HG03354 (cell line): ENCODE results near the gene TMOD1.
"Not testable (repeated sequence)": the region's sequence is repeated elsewhere in the genome, so short reads cannot be mapped to it uniquely, and the experiment has no call there.

Source experiments
- ATAC-seq: cut with Tn5 transposase; IDR thresholded peaks from one replicate; pipeline ENCODE4 v1.9.1; 2021; ENCODE audit warnings: mild to moderate bottlenecking; ENCODE audit not compliant: unreplicated experiment, poor library complexity, severe bottlenecking

Gene TMOD1

GRCh38 chr9:97501177-97501971 lies at the start of gene TMOD1:
TSS of gene TMOD1 (plus strand) at chr9:97501666. CDS start at chr9:97524189, 22,523 bp downstream.
- ATAC-seq = peak; percentile 54

GRCh38 chr9:97453573-97453972 lies 47.9 kb upstream of the TMOD1 start:
- ATAC-seq = not testable (repeated sequence)

- ATAC-seq = not testable (repeated sequence)
These were observed 44.6 kb upstream of the TMOD1 start for GRCh38 chr9:97456841-97457240.

DNA sequence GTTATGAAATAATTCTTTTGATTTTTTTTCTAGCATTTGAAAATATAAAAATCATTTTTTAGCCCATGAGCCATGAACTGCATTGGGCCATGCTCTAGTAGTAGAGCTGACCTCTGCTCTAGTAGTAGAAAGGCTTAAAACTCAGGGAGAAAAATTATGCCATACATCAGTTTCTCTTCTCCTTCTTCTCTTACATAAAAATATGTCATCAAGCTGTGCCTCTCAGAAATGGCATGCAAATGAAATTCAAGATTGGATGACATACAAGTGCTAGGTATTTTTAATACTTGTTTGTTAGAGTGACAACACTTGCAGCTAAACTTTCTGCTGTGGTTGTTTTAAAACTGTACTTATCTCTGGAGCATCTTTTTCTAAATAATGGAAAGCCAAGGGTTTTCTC lies 42.1 kb upstream of the TMOD1 start:
- ATAC-seq = no peak

GRCh38 chr9:97462159-97462558 lies 39.3 kb upstream of the TMOD1 start:
- ATAC-seq = no peak

DNA sequence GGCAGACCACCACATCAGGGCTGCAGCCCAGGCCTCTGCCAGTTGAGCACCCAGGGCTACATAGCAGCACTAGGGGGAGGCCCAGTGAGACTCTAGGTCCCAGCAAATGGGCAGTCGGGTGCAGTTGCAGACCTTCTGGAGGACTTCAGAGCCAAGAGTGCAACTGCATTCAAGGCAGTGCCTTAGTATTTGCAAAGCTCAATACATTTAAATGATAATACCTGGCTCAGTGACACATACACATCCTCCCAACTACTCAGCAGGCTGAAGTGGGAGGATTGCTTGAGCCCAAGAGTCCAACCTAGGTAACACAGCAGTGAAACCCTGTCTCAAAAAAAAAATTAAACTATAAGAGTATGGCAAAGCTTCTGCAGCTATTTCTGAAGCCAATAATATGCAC lies 38.6 kb upstream of the TMOD1 start:
- no peak for ATAC-seq

DNA sequence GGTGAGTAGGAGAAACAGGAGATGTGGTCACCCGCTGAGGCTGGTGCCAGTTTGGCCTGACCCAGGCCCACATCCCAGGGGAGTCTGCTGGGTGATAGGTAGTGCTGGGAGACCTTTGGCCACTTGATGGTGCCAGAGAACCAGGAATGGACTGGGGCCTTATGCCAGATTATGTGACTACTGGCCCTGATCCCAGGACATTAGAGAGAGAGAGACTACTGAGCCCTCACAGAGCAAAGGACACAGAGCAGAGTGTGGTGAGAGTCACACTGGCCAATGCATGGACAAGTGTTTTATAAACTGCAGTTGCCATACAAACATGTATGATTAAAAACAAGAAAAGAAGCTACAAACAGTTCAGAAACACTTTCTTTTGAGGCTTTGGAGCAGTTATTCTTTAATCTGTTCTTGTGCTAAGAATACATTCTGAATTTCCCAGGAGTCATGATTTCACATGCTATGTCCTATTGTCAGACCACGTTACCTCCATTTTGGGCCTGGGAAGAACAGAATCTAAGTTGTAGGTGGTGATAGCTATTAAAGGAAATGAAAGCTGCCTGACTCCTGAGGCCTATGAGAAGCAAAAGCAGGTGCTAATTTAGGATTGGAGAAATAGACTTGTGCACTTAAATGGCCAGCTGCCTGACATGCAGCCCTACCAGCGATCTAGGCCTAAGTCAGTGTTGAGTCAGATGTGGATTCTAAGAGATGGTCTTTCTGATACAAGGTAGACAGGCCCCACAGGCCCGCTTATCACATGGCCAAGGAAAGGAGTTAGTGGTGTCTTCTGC lies 32.6 kb upstream of the TMOD1 start:
- ATAC-seq = peak; percentile 84

DNA sequence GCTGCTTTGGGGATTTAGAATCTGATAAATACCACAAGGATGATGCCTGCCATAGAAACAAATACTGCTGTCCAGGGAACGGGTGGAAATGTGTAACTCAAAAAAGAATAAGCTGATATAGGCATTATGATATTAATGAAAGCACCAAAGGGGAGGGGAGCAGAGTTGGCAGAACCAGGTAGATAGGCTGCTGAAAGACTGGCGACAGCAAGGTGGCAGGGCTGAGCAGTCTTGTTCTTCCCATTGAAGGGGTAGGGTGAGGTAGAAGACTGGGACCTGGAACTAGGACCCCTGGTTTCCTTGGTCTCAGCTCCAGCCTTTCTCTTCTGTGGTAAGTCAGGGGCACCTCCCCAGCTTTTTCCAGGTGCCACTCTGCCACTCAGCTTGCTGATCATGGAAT lies 31.4 kb upstream of the TMOD1 start:
- no peak for ATAC-seq

- no peak for ATAC-seq
These were observed 27.7 kb upstream of the TMOD1 start for GRCh38 chr9:97473717-97474116.

DNA sequence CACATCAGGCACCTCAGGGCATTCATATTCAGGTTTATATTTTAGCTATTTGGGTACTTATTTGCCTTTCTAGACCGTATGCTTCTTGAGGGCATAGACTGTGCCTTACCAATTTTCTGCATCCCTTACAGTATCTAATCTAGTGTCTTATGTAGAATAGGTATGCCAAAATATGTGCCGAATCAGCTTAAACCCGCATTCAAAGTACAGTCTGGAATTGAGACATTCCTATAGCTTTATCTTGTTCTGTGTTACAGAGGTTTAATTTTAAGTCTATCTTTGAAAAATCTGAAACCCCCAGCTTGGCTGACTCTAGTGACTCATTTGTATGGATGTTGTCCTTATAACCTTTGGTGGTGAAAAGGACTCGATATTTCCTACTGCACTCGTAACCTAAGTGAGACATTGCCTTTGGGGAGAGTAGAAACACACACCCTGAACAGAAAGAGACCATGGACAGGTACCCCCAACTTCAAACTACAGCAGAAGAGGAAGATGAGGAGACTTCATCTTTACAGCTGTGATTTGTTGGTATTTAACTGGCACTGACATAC lies 27.0 kb upstream of the TMOD1 start:
- ATAC-seq = no peak

- ATAC-seq = no peak
These were observed 26.4 kb upstream of the TMOD1 start for GRCh38 chr9:97475059-97475458.

- ATAC-seq = no peak
These were observed 23.0 kb upstream of the TMOD1 start for GRCh38 chr9:97478301-97478981.

DNA sequence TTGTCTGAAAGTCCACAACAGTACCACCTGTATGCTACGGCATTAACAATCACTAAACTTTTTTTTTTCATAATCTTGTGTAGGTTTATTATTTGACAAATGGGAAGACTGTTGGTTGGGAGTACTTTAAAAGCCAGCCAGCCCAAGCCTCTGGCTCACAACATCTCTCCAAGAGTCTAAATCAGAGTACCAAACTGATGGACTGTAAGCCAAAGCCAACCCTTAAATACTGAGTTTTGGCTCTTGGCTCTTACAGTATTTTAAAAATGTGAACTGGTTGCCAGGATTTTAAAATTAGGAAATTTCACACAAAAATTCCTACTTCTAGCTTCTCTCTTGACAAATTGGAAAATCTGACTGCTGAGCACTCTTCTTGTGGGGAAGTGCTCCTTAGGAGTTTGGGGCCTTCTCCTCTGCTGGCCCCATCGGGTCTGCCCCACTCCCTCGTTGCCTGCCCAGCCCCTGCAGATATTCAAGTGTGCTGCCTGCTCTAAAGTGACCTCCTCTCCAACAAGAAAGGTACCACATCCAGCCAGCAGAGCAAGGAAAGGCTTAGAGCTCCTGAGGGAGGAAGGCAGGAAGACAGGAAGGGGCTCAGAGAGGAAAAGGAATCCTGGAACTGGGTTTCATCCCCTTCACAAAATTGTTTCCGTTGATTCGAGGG lies 21.8 kb upstream of the TMOD1 start:
- ATAC-seq = no peak

GRCh38 chr9:97480174-97480573 lies 21.3 kb upstream of the TMOD1 start:
- ATAC-seq = no peak

- no peak for ATAC-seq
These were observed 20.7 kb upstream of the TMOD1 start for GRCh38 chr9:97480749-97481148.

GRCh38 chr9:97484134-97484533 lies 17.3 kb upstream of the TMOD1 start:
- no peak for ATAC-seq

- ATAC-seq = no peak
These were observed 14.4 kb upstream of the TMOD1 start for GRCh38 chr9:97487107-97487506.

DNA sequence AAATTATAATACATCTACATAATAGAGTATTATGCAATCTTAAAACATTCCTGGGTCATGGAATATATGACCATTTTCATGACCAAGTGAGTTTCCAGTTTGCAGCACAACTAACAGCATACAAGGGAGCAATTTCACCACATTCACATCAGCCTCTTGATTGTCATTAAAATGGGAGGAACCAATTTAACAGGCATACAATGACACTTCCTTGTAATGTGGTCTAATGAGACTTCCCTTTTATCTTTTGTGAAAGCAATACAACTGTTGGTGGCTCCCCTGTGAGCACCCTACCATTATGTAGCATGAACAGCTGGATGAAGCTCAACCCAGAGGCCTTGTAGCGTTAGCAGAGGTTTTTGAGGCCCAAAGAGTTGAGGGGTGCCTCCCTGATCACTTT lies 13.6 kb upstream of the TMOD1 start:
- ATAC-seq = no peak

DNA sequence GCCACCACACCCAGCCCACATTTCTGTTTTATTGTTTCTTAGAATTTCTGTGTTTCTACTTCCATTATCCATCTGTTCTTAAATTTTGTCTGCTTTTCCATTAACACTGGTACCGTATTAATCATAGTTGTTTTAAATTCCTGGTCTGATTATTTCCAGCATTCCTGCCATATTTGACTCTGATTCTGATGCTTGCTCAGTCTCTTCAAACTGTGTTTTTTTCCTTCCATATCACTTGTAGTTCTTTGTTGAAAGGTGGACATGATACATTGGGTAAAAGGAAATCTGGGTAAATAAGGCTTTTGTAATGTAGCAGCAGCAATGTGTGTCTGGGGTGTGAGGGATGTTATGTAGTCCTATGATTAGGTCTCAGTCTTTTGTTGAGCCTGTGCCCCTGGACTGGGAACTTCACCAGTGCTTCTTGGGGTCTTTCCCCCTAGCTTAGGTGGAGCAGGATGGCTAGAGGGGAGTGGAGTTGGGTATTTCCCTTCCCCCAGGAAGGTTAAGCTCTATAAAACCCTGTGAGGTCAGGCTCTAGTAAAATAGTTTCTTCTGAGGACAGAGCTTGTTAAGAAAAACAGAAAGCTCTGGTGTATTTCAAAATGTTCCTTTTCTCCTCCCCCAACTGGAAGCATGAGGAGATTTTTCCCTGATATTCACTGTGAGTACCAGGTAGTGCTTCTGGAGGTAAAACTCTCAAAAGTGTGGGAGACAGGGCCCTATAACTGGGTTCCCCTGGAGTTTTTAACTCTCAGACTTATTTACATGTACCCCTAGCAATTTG lies 10.1 kb upstream of the TMOD1 start:
- no peak for ATAC-seq
